Measurements from ENCODE around the gene PLPPR2.

DNA sequence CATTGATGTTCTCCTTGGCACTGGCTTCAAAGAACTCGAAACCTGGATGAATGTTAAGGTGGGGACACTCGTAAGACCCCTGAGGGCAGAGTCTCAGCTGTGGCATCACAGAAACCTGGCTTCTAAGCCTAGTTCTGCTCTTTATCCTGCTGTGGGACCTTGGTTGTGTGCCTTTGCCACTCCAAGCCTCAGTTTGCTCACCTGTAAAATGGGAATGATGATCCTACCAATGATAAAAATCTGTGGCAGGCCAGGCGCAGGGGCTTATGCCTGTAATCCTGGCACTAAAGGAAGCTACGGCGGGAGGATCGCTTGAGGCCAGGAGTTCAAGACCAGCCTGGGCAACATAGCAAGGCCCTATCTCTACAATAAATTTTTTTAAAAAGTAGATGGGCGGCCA, 29.7 kb upstream of the PLPPR2 start:
- TF ChIP-seq, protein P1, sequence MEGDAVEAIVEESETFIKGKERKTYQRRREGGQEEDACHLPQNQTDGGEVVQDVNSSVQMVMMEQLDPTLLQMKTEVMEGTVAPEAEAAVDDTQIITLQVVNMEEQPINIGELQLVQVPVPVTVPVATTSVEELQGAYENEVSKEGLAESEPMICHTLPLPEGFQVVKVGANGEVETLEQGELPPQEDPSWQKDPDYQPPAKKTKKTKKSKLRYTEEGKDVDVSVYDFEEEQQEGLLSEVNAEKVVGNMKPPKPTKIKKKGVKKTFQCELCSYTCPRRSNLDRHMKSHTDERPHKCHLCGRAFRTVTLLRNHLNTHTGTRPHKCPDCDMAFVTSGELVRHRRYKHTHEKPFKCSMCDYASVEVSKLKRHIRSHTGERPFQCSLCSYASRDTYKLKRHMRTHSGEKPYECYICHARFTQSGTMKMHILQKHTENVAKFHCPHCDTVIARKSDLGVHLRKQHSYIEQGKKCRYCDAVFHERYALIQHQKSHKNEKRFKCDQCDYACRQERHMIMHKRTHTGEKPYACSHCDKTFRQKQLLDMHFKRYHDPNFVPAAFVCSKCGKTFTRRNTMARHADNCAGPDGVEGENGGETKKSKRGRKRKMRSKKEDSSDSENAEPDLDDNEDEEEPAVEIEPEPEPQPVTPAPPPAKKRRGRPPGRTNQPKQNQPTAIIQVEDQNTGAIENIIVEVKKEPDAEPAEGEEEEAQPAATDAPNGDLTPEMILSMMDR (IDR thresholded peaks at IDR 0.05), result no peak
- TF ChIP-seq POLR2A (IDR thresholded peaks at IDR 0.05), result no peak

Data from ovary (tissue), 3 donors.